ENCODE data around the gene PALD1. TPM values are rescaled to one million over a fixed set of nuclear protein-coding genes. Genes with fewer than 3 reads are reported as not detected.

PALD1 gene
- total RNA-seq, 1 experiment from 2014 or later, result 0.38 TPM

- intact Hi-C loops (cut with micrococcal nuclease; ENCODE audit: unreplicated experiment), result no loop called here
- CTCF ChIA-PET, result no interaction called here
- Mint-ChIP-seq H3K9me3 (ENCODE audit: low read depth, unreplicated experiment) (no peaks in the 10 kb centered on the region), H3K36me3 (ENCODE audit: insufficient read depth, unreplicated experiment) (no peaks in the 10 kb centered on the region), H3K4me1 (ENCODE audit: low read depth, unreplicated experiment) (no peaks in the 10 kb centered on the region), H3K27me3 (ENCODE audit: unreplicated experiment) (peaks cover 73% of the 10 kb centered on the region), H3K4me3 (ENCODE audit: low read depth, unreplicated experiment) (no peak overlapping the region), H3K27ac (ENCODE audit: unreplicated experiment) (no peak overlapping the region)
- TF ChIP-seq CTCF (IDR thresholded peaks at IDR 0.05; ENCODE audit: unreplicated experiment), result no peak
- no TSS peak for BruUV-seq (replicated peaks)
- DNase-seq, result no peak
Observed at GRCh38 chr10:70456164-70456563, 22.4 kb upstream of the PALD1 start.

GRCh38 chr10:70457759-70458305 is 20.7 kb upstream of the PALD1 start:
- Mint-ChIP-seq H3K9me3 (ENCODE audit: low read depth, unreplicated experiment) (no peaks in the 10 kb centered on the region), H3K27ac (ENCODE audit: unreplicated experiment) (no peak overlapping the region), H3K36me3 (ENCODE audit: insufficient read depth, unreplicated experiment) (no peaks in the 10 kb centered on the region), H3K27me3 (ENCODE audit: unreplicated experiment) (peaks cover 74% of the 10 kb centered on the region), H3K4me3 (ENCODE audit: low read depth, unreplicated experiment) (peak overlapping the region; percentile 31), H3K4me1 (ENCODE audit: low read depth, unreplicated experiment) (no peaks in the 10 kb centered on the region)
- TF ChIP-seq CTCF (IDR thresholded peaks at IDR 0.05; ENCODE audit: unreplicated experiment), result no peak
- intact Hi-C loops (cut with micrococcal nuclease; ENCODE audit: unreplicated experiment), result no loop called here
- BruUV-seq (replicated peaks), result no TSS peak
- DNase-seq, result no peak
- CTCF ChIA-PET, result no interaction called here

GRCh38 chr10:70458329-70459060 is 20.1 kb upstream of the PALD1 start:
- Mint-ChIP-seq H3K4me1 (ENCODE audit: low read depth, unreplicated experiment) (no peaks in the 10 kb centered on the region), H3K27me3 (ENCODE audit: unreplicated experiment) (peaks cover 78% of the 10 kb centered on the region), H3K9me3 (ENCODE audit: low read depth, unreplicated experiment) (no peaks in the 10 kb centered on the region), H3K36me3 (ENCODE audit: insufficient read depth, unreplicated experiment) (no peaks in the 10 kb centered on the region), H3K27ac (ENCODE audit: unreplicated experiment) (no peak overlapping the region), H3K4me3 (ENCODE audit: low read depth, unreplicated experiment) (peak overlapping the region; percentile 31)
- intact Hi-C loops (cut with micrococcal nuclease; ENCODE audit: unreplicated experiment), result no loop called here
- TF ChIP-seq CTCF (IDR thresholded peaks at IDR 0.05; ENCODE audit: unreplicated experiment), result no peak
- no TSS peak for BruUV-seq (replicated peaks)
- CTCF ChIA-PET, result interaction anchor here (0.6 to 0.7 kb wide), 2 partner anchors 276 to 359 kb away, joined by 5 to 6 read pairs; no protein-coding TSS in a partner anchor
- DNase-seq, result peak; percentile 79

GRCh38 chr10:70459061-70459773 is 19.4 kb upstream of the PALD1 start:
- no peak for DNase-seq
- no peaks in the 10 kb centered on the region for H3K36me3 Mint-ChIP-seq (ENCODE audit: insufficient read depth, unreplicated experiment)
- peak overlapping the region; percentile 31 for H3K4me3 Mint-ChIP-seq (ENCODE audit: low read depth, unreplicated experiment)
- intact Hi-C loops (cut with micrococcal nuclease; ENCODE audit: unreplicated experiment), result no loop called here
- BruUV-seq (replicated peaks), result no TSS peak
- no peak overlapping the region for H3K27ac Mint-ChIP-seq (ENCODE audit: unreplicated experiment)
- H3K27me3 Mint-ChIP-seq (ENCODE audit: unreplicated experiment), result peaks cover 85% of the 10 kb centered on the region
- H3K9me3 Mint-ChIP-seq (ENCODE audit: low read depth, unreplicated experiment), result no peaks in the 10 kb centered on the region
- H3K4me1 Mint-ChIP-seq (ENCODE audit: low read depth, unreplicated experiment), result no peaks in the 10 kb centered on the region
- no peak for TF ChIP-seq CTCF (IDR thresholded peaks at IDR 0.05; ENCODE audit: unreplicated experiment)
- CTCF ChIA-PET, result interaction anchor here (0.6 to 0.7 kb wide), 2 partner anchors 276 to 360 kb away, joined by 5 to 6 read pairs; no protein-coding TSS in a partner anchor
